Stimulated activated CD8-positive, alpha-beta memory T cell treated with anti-CD3 and anti-CD28 coated beads, Interleukin-12 subunit alpha, Interleukin-12 subunit beta, amount 100 ng/mL, for 24 hours (primary cell): ENCODE measurements around the gene HOXD8.

ENCODE experiments used
- DNase-seq: peaks from one replicate; pipeline ENCODE4 v3.0.0-alpha.2; 2020; ENCODE audit errors: extremely low read depth

HOXD8 gene

DNA sequence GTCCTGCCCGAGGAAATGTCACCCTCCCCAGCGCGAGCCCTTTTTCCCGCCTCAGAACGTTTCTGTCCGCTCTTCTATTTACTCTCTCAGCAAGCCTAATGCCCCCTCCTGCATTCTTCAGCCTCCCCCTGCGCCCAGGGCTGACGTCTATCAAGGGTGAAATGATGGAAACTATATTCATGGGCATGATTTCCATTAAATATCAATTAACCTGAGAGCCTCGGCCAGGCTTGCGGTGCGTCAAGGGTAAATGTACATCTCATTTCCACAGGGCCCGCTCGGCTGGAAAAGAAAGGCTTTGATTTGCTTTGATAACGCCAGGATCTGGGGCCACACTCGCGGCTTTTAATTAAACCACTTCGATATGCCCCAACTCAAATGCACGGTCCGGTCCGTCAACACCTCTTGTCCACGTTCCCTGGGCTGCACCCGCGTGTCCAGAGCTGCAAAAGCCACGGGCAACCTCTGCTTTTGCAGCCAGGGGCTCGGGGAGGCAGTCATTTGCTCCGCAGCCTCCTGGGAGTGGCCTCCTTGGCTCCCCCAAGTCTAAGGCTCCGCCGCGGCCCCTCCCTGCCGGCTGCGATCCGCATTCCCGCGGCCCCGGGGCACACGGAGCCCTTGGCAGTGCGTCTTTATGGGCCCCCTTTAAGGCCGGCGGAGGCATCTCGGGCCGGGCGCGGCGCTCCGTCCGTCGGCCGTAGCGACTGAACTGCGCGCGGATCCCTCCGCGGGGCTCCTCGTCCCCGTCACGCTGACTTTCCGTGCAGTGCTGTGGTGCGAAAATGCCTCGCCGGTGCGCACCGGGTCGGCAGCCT, at the start of gene HOXD8:
Gene HOXD8, plus strand, starts transcription at position 724 of the 815 bp plus-strand sequence. CDS start 662 bp downstream, outside the sequence.
- no peak for DNase-seq

DNA sequence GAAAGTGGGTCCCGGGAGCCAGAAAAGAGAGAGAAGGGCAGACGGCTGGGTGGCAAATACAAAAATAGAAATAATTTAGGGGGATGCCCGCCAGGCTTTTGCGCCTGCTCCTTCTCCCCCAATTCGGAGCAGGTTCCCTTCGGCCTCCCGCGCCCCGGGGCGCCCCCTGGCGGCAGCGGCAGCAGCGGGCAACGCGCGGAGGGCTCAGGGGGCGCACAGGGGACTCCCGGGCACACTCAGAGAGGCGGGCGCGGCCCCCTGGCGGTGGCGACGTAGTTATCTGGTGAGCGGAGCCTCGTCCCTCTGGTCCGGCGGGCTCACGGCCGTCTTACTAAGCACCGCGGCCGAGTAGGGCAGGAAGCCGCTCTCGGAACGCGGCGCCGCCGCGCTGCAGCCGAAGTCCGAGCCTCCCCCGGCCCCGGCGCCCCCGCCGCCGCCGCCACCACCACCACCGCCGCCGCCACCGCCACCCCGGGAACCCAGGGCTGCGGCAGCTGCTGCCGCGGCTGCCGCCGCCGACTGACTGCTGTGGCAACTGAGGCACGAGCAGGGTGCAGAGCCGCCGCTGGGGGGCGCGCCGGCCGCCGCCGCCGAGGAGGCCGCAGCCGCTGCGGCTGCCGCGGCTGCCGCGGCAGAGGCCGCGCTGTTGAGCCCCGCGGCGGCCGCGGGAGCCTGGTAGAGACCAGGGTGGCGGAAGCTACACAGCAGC, 49.5 kb upstream of the HOXD8 start:
- DNase-seq: no peak

- no peak for DNase-seq
These were observed 48.7 kb upstream of the HOXD8 start for GRCh38 chr2:176080540-176081375.

DNA sequence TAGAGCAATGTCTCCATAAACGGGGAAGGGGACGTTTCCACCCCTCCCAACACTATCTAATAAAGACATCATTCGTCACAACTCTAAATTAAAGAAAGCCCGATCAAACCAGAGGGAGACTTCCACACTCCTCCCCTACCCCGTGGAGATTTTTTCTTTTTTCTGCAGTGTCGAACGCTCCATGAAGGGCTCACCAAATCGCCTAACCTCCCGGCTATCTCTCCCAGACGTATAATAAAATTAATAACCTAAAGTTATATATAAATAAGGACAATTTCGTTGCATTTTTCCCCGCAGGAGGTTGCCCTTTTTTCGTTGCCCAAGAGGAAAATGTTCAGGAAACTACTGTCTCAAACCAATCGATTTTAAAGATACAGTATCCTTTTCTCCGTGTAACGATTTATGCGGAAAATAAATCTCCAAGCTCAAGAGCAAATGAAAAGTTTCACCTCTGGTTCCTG, 48.1 kb upstream of the HOXD8 start:
- no peak for DNase-seq

GRCh38 chr2:176081837-176082524, 47.5 kb upstream of the HOXD8 start:
- DNase-seq: no peak

DNA sequence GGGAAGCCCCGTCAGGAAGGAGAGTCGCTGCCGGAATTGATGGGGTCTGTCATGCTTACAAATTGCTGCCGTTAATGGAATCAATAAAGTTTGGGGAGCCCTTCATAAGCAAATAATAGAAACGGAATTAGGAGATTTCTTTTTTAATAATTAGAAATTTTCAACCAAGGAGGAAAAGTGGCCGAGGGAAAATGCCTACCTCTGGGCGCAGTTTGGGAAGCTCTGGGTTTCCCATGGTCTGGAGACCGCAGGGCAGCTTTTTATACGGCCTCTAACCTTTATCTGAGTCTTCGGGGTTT, 47.0 kb upstream of the HOXD8 start:
- DNase-seq: no peak

GRCh38 chr2:176082824-176083751, 46.4 kb upstream of the HOXD8 start:
- DNase-seq: no peak

GRCh38 chr2:176083796-176084261, 45.7 kb upstream of the HOXD8 start, which contains the start of gene EVX2:
Gene EVX2 (minus strand): TSS chr2:176083962. CDS start chr2:176083776, 186 bp downstream.
- no peak for DNase-seq

GRCh38 chr2:176084611-176085119, 44.8 kb upstream of the HOXD8 start:
- no peak for DNase-seq

DNA sequence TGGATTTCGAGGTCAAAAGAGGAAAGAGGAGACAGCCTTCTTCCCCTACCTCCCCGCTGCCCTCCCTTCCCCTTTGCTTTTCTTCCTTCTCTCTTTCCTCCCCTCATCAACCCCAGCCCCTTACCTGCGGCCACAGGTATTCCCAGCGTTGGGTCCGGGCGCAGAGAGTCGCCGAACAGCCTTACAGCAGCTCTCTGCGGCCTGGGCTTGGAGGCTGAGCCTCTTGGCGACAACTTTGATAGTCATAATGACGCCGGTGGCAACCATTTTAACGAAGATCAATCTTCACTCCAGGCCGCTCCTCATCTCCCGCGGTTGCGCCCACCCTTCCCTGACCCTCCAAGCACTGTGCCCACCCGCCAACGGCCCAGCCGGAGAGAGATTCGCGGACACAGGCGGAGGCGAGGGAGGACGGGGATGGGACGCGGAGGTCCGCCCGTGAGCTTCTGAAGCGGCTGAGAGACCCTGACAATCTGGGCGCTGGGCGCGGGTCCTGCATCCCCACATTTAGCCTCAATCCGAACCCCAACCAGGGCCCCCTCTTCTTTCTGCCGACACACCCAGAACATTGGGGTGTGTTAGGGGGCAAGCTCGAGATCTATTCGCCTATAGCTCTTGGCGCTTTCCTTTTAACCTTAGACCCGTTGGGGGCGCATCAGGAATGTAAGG, 44.3 kb upstream of the HOXD8 start:
- no peak for DNase-seq

- no peak for DNase-seq
These were observed 43.4 kb upstream of the HOXD8 start for GRCh38 chr2:176085861-176086771.

DNA sequence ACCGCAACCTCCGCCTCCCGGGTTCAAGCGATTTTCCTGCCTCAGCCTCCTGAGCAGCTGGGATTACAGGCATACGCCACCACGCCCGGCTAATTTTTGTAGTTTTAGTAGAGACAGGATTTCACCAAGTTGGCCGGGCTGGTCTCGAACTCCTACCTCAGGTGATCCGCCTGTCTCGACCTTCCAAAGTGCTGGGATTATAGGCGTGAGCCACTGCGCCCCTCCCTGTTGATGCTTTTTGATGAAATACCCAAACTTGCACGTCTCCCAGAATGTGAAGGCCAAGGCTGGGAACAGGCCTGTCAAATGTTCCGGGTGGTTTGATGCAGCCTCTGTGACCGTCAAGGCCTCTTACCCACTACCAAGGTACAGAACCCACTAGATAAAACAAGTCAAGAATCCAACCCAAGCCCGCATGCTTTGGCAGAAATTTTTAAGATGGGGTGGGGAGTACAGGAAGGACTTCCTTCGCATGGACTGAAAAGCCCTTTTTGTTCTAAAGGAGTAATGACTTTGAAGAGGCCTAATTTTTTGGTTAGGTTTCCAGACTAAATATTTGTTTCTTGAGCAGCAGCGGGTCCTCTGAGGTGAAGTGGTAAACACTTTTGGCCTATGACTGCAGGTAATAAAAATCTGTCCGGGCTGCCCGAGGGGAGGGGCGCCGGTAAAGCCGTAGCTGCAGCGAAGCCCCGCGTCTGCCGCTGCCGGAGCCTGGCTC, 42.0 kb upstream of the HOXD8 start:
- DNase-seq: no peak

- DNase-seq: no peak
These were observed 41.2 kb upstream of the HOXD8 start for GRCh38 chr2:176088048-176088936.

- no peak for DNase-seq
These were observed 40.3 kb upstream of the HOXD8 start for GRCh38 chr2:176088937-176089842.

DNA sequence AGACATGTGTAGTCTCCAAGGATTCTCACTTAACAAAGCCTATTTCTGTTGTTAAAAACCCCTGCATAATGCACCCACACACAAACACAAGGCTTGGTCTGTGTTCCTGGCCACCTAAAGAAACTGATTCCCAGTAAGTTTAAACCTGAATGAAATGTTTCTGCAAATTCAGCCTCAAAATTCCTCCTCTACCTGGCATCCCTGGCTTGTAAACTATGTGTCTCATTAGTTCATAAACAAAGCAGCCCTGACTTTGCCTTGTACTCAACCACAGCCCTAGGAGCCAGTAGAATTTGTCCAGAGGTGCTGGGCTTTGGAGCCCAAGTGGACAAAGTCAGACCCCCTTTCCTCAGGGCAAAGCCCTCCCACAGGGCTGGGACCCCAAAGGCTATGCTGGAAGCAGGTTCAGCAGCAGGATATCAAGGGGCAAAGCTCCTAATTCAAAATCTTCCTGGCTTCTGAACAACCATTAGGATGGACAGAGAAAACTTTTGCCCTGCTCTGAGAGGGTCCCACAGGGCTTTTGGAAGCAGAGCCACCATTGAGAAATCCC, 39.6 kb upstream of the HOXD8 start:
- DNase-seq: no peak
